Liver (tissue), 9 donors: Measurements from ENCODE around the gene C16orf74. TPM values are rescaled to one million over a fixed set of nuclear protein-coding genes. Genes with fewer than 3 reads are reported as not detected.

ENCODE experiments used
- DNase-seq: peaks from one replicate; pipeline ENCODE4 v3.0.0-alpha.2; 2017; ENCODE audit warnings: low spot score
- H3K27ac ChIP-seq, 2 donors: one replicate each; pipeline ENCODE4 v1.7.0; 2013; ENCODE audit warnings: inconsistent platforms in 2 of 2, low read length in 2 of 2, control low read depth in 1 of 2, low read depth in 1 of 2, mild to moderate bottlenecking in 1 of 2
- H3K27me3 ChIP-seq, 4 donors: one replicate each; pipeline versions ENCODE4 v1.6.1 to v1.7.0; 2013; ENCODE audit warnings: low read length in 3 of 4, inconsistent platforms in 1 of 4, mild to moderate bottlenecking in 1 of 4, moderate library complexity in 1 of 4; ENCODE audit not compliant: control insufficient read depth in 4 of 4, insufficient read depth in 4 of 4
- H3K36me3 ChIP-seq, 4 donors: one replicate each; pipeline versions ENCODE4 v1.6.1 to v1.7.0; 2013; ENCODE audit warnings: low read length in 3 of 4, mild to moderate bottlenecking in 3 of 4, low read depth in 1 of 4, moderate library complexity in 1 of 4; ENCODE audit not compliant: control insufficient read depth in 4 of 4, insufficient read depth in 3 of 4
- H3K4me1 ChIP-seq, 4 donors: one replicate each; pipeline versions ENCODE4 v1.6.1 to v1.7.0; 2013; ENCODE audit warnings: low read length in 3 of 4, mild to moderate bottlenecking in 3 of 4, moderate library complexity in 1 of 4; ENCODE audit not compliant: control insufficient read depth in 4 of 4, insufficient read depth in 4 of 4
- H3K4me3 ChIP-seq, 3 donors: one replicate each; pipeline versions ENCODE4 v1.6.1 to v1.7.0; 2013; ENCODE audit warnings: low read length in 3 of 3, control low read depth in 1 of 3, low read depth in 1 of 3, mild to moderate bottlenecking in 1 of 3
- H3K9ac ChIP-seq, 2 donors: one replicate each; pipeline ENCODE4 v1.7.0; 2013; ENCODE audit warnings: low read length in 2 of 2, mild to moderate bottlenecking in 2 of 2, moderate library complexity in 2 of 2, control low read depth in 1 of 2, low read depth in 1 of 2
- H3K9me3 ChIP-seq, 4 donors: one replicate each; pipeline versions ENCODE4 v1.6.1 to v1.7.0; 2013; ENCODE audit warnings: low read length in 3 of 4; ENCODE audit not compliant: control insufficient read depth in 4 of 4
- ATF3 ChIP-seq: IDR thresholded peaks from 2 replicates; pipeline ENCODE4 v1.6.1; 2016; ENCODE audit warnings: antibody characterized with exemption
- CTCF ChIP-seq: fragments of 150-350 bp; IDR thresholded peaks from 2 replicates; pipeline ENCODE4 v1.5.1; 2017; ENCODE audit warnings: improper control_type of control experiment, low read depth, low read length; ENCODE audit not compliant: missing input control
- EGR1 ChIP-seq, 2 donors: IDR thresholded peaks; 2 replicates each; pipeline ENCODE4 v1.6.1; 2016 to 2018; ENCODE audit warnings: antibody characterized with exemption in 2 of 2, low read depth in 2 of 2
- FOXA1 ChIP-seq: IDR thresholded peaks from 2 replicates; pipeline ENCODE4 v1.6.1; 2016; ENCODE audit warnings: antibody characterized with exemption
- FOXA2 ChIP-seq: IDR thresholded peaks from 2 replicates; pipeline ENCODE4 v1.6.1; 2016; ENCODE audit warnings: antibody characterized with exemption
- GABPA ChIP-seq, 2 donors: IDR thresholded peaks in 1 of 2; conservative IDR thresholded peaks in 1 of 2; 2 replicates each; pipeline ENCODE4 v1.6.1; 2016; ENCODE audit warnings: antibody characterized with exemption in 2 of 2, mild to moderate bottlenecking in 1 of 2, moderate library complexity in 1 of 2
- HNF4A ChIP-seq, 2 donors: conservative IDR thresholded peaks; 2 replicates each; pipeline ENCODE4 v1.6.1; 2016; ENCODE audit warnings: antibody characterized with exemption in 2 of 2, mild to moderate bottlenecking in 2 of 2
- HNF4G ChIP-seq: IDR thresholded peaks from 2 replicates; pipeline ENCODE4 v1.6.1; 2016; ENCODE audit warnings: antibody characterized with exemption
- JUND ChIP-seq, 2 donors: IDR thresholded peaks; 2 replicates each; pipeline ENCODE4 v1.6.1; 2016; ENCODE audit warnings: antibody characterized with exemption in 2 of 2
- MAX ChIP-seq: IDR thresholded peaks from 2 replicates; pipeline ENCODE4 v1.6.1; 2016; ENCODE audit warnings: antibody characterized with exemption
- NR2F2 ChIP-seq: IDR thresholded peaks from 2 replicates; pipeline ENCODE4 v1.6.1; 2016; ENCODE audit warnings: antibody characterized with exemption
- RAD21 ChIP-seq, 2 donors: IDR thresholded peaks; 2 replicates each; pipeline ENCODE4 v1.6.1; 2016; ENCODE audit warnings: antibody characterized with exemption in 2 of 2, mild to moderate bottlenecking in 2 of 2
- RXRA ChIP-seq, 2 donors: IDR thresholded peaks; 2 replicates each; pipeline ENCODE4 v1.6.1; 2017 to 2018; ENCODE audit warnings: antibody characterized with exemption in 2 of 2, mild to moderate bottlenecking in 1 of 2
- SP1 ChIP-seq: IDR thresholded peaks from 2 replicates; pipeline ENCODE4 v1.6.1; 2018; ENCODE audit warnings: antibody characterized with exemption, mild to moderate bottlenecking
- TAF1 ChIP-seq: conservative IDR thresholded peaks from 2 replicates; pipeline ENCODE4 v1.6.1; 2016; ENCODE audit warnings: antibody characterized with exemption, mild to moderate bottlenecking
- YY1 ChIP-seq: IDR thresholded peaks from 2 replicates; pipeline ENCODE4 v1.6.1; 2016; ENCODE audit warnings: antibody characterized with exemption, mild to moderate bottlenecking
- ZBTB33 ChIP-seq: IDR thresholded peaks from 2 replicates; pipeline ENCODE4 v1.6.1; 2016; ENCODE audit warnings: antibody characterized with exemption
- WGBS: extraction: QIAGEN DNeasy Blood & Tissue Kit; methylation state at CpG from one replicate; pipeline ENCODE4 v1.1.7; 2013; 5-methylcytosine and 5-hydroxymethylcytosine counted together
- polyA plus RNA-seq, 2 donors: library from polyadenylated mRNA; stranded (reverse) in 1 of 2; unstranded in 1 of 2; fragments of 200-250 nt in 1 of 2; fragments of >200 nt in 1 of 2; fragmentation: Nextera tagmentation in 1 of 2; extraction: Ambion mirVana in 1 of 2; gene quantifications; one replicate each; pipeline versions ENCODE4 v1.2.1 to v1.2.3, GENCODE V29; 2013 to 2015
- total RNA-seq, 2 donors: library from RNA; depleted of rRNA; stranded (reverse); fragments of >200 nt; gene quantifications; one replicate each; pipeline ENCODE4 v1.2.3, GENCODE V29; 2014
- TF ChIP-seq, protein P1 (sequence below): IDR thresholded peaks from 2 replicates; pipeline ENCODE4 v1.6.1; 2016; ENCODE audit warnings: antibody characterized with exemption, mild to moderate bottlenecking
- donor health status: healthy.
- donor health status: healthy.
- donor health status: healthy.
- donor health status: healthy.
- donor health status: healthy.

C16orf74 gene
- total and polyA plus RNA-seq, 4 donors = 0.37 to 0.75 (median 0.43) TPM

DNA sequence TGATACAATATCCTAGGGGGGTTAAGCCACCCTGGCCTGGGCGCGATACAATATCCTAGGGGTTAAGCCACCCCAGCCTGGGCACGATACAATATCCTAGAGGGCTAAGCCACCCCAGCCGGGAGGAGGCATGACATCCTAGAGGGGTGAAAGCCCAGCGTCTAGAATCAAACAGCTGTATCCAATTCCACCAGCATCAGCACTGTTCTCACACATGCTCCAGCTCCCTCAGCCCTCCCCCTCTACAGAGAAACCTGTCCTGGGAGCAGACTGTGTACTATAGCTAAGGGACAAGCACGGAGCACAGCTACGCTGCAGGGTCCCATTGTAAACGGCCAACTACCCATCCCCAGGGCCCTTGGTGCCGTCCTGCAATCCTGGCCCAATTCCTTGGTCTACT is 68.4 kb downstream of the C16orf74 start (continued):
- TF ChIP-seq ZBTB33 (no peak), EGR1 (IDR thresholded peaks at IDR 0.05; ENCODE audit: low read depth in 2 of 2) (no peak), ATF3 (no peak)

GRCh38 chr16:85681255-85681654 is 69.6 kb downstream of the C16orf74 start:
- Histone ChIP-seq H3K9ac (no peak overlapping the region), H3K27me3 (no peaks in the 10 kb centered on the region), H3K4me1 (peaks cover 3 to 19% (median 16%) of the 10 kb centered on the region in 4 donors), H3K27ac (peak overlapping the region; percentile 63 to 69), H3K9me3 (no peaks in the 10 kb centered on the region), H3K36me3 (peaks cover 0 to 3% (median 0%) of the 10 kb centered on the region in 4 donors), H3K4me3 (no peak overlapping the region)
- WGBS = 51% methylated on average over 8 of the region's 8 CpGs
- peak; percentile 65 for TF ChIP-seq YY1
- TF ChIP-seq RAD21 (IDR thresholded peaks at IDR 0.05) = peak in 1 of 2 donors; percentile 33
- no peak for TF ChIP-seq CTCF
- TF ChIP-seq ZBTB33 = no peak
- peak; percentile 53 for TF ChIP-seq SP1
- peak; percentile 98 to 99 for TF ChIP-seq RXRA (IDR thresholded peaks at IDR 0.05)
- no peak for TF ChIP-seq NR2F2
- peak; percentile 24 for TF ChIP-seq HNF4G
- peak; percentile 83 for TF ChIP-seq FOXA2
- no peak for TF ChIP-seq TAF1
- TF ChIP-seq HNF4A (conservative IDR thresholded peaks at IDR 0.05) = peak; percentile 51 to 76
- TF ChIP-seq FOXA1 = peak; percentile 74
- TF ChIP-seq EGR1 (IDR thresholded peaks at IDR 0.05; ENCODE audit: low read depth in 2 of 2) = peak in 1 of 2 donors; percentile 42
- peak; percentile 78 for TF ChIP-seq MAX
- TF ChIP-seq ATF3 = no peak
- peak; percentile 88 to 91 for TF ChIP-seq JUND (IDR thresholded peaks at IDR 0.05)
- TF ChIP-seq, protein P1, sequence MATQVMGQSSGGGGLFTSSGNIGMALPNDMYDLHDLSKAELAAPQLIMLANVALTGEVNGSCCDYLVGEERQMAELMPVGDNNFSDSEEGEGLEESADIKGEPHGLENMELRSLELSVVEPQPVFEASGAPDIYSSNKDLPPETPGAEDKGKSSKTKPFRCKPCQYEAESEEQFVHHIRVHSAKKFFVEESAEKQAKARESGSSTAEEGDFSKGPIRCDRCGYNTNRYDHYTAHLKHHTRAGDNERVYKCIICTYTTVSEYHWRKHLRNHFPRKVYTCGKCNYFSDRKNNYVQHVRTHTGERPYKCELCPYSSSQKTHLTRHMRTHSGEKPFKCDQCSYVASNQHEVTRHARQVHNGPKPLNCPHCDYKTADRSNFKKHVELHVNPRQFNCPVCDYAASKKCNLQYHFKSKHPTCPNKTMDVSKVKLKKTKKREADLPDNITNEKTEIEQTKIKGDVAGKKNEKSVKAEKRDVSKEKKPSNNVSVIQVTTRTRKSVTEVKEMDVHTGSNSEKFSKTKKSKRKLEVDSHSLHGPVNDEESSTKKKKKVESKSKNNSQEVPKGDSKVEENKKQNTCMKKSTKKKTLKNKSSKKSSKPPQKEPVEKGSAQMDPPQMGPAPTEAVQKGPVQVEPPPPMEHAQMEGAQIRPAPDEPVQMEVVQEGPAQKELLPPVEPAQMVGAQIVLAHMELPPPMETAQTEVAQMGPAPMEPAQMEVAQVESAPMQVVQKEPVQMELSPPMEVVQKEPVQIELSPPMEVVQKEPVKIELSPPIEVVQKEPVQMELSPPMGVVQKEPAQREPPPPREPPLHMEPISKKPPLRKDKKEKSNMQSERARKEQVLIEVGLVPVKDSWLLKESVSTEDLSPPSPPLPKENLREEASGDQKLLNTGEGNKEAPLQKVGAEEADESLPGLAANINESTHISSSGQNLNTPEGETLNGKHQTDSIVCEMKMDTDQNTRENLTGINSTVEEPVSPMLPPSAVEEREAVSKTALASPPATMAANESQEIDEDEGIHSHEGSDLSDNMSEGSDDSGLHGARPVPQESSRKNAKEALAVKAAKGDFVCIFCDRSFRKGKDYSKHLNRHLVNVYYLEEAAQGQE = peak; percentile 45
- no peak for TF ChIP-seq GABPA (IDR thresholded peaks at IDR 0.05 in 1 of 2, conservative IDR thresholded peaks at IDR 0.05 in 1 of 2)
- no peak for DNase-seq
